ENCODE measurements around the gene TBC1D10A. TPM values are rescaled to one million over a fixed set of nuclear protein-coding genes. Genes with fewer than 3 reads are reported as not detected.
A peak's percentile ranks its signal among the peaks of the same experiment; 100 is the strongest.

Gene TBC1D10A
- total RNA-seq, 1 donor from 2014 or later, result 40.0 TPM

GRCh38 chr22:30320021-30320556, 6.7 kb downstream of the TBC1D10A start:
- no peak for DNase-seq (ENCODE audit: low spot score)

GRCh38 chr22:30318799-30319419, 7.8 kb downstream of the TBC1D10A start:
- DNase-seq (ENCODE audit: low spot score), result no peak

GRCh38 chr22:30317778-30318177, 9.0 kb downstream of the TBC1D10A start:
- DNase-seq (ENCODE audit: low spot score), result no peak

DNA sequence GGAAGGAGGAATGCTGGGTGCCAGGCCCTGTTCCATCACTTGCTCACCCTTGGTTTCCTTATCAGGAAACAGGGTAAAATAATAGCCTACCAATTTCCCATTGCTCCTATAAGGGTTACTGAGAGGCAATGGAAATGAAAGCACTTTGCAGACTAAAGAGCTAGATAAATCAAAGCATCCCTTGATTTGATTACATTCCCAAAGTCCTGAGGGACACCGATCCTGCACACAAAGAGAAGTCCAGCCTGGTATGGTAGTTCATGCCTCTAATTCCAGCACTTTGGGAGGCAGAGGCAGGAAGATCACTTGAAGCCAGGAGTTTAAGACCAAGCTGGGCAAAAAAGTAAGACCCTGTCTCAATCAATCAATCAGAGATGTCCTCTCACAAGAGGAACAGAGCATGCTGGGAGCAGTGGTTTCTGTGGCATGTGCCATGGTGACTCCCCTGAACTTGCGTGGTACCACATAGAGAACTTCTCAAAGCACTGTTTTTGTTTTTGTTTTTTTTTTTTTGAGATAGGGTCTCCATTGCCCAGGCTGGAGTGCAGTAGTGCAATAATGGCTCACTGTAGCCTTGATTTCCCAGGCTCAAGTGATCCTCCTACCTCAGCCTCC, 10.7 kb downstream of the TBC1D10A start:
- no peak for DNase-seq (ENCODE audit: low spot score)

DNA sequence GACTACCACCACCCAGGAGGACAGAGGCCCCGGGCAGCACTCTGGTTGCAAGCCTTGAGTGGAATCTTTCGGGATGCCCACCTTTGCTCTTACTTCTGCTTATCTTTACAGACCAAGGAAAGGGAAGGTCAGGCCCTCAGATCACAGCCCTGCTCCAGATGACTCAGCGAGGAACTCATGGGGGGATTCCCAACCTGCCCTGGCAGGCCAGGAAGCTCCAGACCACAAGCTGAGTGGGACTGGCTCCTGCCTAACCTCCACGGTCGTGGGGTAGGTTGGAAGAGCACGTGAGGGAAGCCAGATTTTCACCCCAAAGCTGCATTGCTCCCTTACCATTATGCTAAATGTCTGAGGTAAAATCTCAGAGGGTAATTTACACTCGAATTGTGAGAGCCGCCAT, 11.8 kb downstream of the TBC1D10A start:
- no peak for DNase-seq (ENCODE audit: low spot score)

DNA sequence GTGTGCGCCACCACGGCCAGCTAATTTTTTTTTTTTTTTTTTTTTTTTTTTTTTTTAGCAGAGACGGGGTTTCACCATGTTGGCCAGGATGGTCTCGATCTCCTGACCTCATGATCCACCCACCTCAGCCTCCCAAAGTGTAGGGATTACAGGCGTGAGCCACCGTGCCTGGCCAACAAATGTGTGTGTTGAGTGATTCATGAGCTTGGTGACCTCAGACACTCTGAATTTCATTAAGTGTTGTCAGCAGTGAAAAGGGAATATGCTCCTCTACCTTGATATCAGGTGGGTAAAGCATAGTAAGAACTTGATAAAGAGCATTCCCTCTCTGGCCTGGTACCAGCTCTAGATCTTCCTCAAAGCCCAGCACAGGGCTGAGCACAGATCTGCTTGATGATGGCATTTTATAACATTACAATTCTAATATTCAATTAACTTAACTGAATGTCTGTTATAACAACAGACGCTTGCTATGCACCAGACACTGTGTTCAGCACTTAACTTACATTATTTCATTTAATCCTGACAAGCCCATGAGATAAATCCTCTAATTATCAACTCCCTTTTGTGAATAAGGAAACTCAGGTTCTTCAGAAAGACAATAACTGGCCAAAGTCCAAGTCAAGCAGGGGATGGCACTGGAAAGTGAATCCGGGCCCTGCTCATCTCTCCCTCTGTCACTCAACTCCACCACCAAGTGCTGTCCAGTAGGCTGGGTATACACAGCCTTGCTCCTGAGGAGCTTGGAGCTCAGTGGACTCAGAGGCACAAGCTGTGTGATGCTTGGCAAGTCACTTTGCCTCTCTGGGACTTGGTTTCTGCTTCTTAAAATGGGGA, 13.0 kb downstream of the TBC1D10A start:
- no peak for DNase-seq (ENCODE audit: low spot score)

GRCh38 chr22:30312053-30312452, 14.7 kb downstream of the TBC1D10A start:
- DNase-seq (ENCODE audit: low spot score), result no peak

DNA sequence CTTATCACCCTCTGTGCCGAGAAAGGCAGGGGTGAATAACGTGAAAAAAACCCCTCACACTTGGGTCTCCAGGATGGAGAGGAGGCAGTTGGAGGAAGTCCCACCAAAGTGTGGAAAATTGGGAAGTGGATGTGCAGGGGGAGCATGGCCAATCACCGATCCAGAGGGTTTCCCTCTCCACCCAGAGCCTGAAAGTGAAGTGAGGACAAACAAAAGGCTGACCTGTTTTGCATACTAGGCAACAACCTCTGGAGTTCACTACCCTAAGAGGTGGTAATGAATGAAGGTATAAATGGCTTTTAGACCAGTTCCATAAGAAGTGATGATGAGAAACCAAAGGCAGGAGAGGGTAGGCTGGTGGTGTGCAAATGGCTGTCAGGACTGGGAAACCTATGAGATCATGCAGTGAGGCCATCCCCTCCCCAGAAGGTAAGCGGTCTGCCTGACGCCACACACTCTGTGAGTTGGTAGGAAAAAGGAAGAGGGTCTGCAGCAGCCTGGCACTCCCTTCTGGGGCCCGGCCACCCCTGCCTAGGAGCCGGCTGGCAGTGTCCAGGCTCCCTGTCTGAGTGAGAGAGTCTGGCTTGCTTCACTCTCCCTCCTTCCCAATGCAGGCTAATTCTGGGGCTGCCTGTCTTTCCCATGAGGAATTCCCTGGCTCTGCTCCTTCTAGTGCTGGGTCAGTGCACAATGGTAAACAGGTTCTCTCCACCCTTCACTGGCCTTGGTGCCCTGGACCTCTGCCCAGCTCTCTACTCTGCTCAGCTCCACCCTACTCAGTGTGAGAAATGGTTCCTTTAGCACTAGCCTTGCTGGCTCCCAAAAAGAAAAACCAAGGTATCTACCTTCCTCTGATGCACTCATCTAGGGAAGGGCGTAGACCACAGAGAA, 15.6 kb downstream of the TBC1D10A start:
- DNase-seq (ENCODE audit: low spot score), result peak; percentile 75

- DNase-seq (ENCODE audit: low spot score), result no peak
Observed at GRCh38 chr22:30309951-30310741, 16.6 kb downstream of the TBC1D10A start.

- DNase-seq (ENCODE audit: low spot score), result no peak
Observed at GRCh38 chr22:30308518-30309230, 18.1 kb downstream of the TBC1D10A start.

DNA sequence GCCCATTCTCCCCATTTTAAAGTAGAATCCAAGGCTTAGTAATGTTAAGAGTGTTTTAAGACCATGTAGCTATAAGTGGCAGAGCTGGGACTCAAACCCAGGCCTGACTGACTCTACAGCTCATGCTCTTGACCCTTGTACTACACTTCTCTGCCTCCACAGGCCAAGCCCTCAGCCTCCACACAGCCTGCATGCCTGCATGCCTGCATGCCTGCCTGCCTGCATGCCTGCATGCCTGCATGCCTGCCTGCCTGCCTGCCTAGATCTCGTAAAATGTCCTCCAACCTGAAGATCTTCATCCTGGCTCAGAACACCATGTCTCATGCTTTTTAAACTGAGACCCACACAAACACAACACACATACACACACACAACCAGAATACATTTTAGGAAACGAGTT, 18.6 kb downstream of the TBC1D10A start:
- DNase-seq (ENCODE audit: low spot score), result no peak

- DNase-seq (ENCODE audit: low spot score), result no peak
Observed at GRCh38 chr22:30307041-30307574, 19.6 kb downstream of the TBC1D10A start.

GRCh38 chr22:30306627-30307011, 20.1 kb downstream of the TBC1D10A start:
- no peak for DNase-seq (ENCODE audit: low spot score)

DNA sequence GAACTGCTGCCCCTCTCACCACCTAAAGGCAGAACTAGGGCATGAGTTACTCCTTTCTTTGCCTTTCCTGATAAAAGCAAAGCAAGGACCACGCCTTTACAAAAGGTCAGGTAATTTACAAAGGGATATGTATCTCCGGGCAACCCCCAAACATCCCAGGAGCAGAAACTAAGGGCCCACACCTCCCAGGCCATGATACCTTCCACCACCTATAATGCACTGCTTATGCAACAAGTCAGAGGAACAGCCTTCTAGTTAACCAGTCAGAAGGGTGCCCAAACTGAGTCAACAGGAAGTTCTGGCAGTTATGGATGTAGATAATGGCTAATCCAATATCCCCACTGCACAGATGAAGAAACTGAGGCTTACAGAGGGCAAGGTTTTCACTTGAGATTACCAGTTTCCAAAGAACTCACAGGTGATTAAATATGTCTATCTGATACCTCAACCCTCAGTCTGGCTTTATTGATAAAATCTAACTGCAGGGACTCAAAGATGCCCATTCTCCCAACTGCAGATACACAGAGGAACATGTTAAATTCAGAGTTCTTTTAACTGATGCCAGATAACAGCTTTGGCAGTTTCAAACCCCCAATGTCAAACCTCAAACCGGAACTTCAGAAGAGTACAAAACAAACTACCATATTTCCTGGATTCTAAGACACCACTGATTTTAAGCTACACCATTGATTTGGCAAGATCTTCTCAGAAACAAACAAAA, 20.7 kb downstream of the TBC1D10A start:
- no peak for DNase-seq (ENCODE audit: low spot score)

DNA sequence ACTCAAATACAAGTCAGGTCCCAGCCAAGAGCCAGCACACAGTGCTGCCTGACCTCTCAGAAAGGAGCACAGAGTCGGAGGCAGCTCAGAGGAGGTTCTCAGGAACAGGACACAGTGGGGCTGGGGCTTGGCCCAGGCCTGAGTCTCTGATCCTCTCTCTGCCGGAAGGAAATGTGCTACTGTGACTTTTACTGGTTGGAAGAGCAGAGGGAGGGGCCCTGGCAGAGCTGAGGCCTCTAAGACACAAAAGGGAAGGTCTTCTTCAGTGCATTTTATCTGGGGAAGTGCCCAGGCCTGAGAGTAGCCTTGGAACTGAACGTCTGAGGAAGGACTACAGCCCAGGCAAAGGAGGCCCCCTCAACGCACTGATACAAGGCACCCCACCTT, 21.2 kb downstream of the TBC1D10A start:
- DNase-seq (ENCODE audit: low spot score), result peak; percentile 74

GRCh38 chr22:30304495-30305244, 22.1 kb downstream of the TBC1D10A start:
- DNase-seq (ENCODE audit: low spot score), result no peak

- DNase-seq (ENCODE audit: low spot score), result no peak
Observed at GRCh38 chr22:30302810-30303138, 24.0 kb downstream of the TBC1D10A start.

DNA sequence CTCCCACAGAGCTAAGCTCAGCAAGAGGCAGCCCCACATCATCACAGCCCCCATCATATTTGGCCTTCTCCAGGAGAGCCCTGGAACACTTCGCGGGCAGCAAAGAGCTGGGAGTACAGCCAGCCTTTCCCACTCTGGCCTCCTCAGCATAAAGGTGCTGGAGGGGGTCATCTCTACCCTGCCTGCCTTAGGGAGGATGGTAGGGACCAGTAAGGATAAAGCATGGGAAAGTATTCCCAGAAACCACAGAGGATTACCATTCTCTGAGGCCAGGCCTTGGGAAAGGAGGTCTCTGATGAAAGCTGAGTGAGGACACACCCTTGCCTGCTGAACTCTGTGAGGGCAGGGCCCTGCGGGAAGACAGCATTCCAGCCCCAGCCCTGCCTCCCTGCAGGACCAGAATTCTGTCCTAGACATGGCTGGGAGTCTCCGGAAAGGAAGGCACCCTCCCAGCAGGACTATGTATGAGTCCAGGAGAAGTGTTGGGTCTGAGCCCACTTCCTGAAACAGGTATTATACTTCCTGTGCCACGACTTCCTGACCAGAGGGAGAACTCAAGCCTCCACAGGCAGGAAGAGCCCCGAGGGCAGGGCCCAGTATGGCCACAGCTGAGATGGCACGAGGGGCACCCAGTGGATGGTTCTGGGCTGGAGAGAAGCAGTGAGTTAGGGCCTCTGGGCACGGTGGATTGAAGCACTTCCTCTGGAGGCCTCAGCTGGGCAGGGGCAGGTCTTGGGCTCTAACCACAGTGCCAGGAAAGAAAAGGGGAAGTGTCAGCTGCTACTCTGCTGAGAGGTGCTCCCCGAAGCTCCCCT, 24.5 kb downstream of the TBC1D10A start:
- no peak for DNase-seq (ENCODE audit: low spot score)

Measured in ureter (tissue), 1 donor.